ENCODE data around the gene MBD2. TPM values are rescaled to one million over a fixed set of nuclear protein-coding genes. Genes with fewer than 3 reads are reported as not detected.

Gene MBD2
- total RNA-seq, 1 experiment from 2014 or later = 14.4 TPM

GRCh38 chr18:54102123-54102522 is 122.3 kb downstream of the MBD2 start:
- no peak for DNase-seq (ENCODE audit: low spot score)

Small RNAs within 50 kb of the gene (small RNA-seq; reads per million reads assigned to genes)
- gene SNORA37 = 3.4 reads per million, percentile 77 among the genes with 10 or more reads in this experiment

Other genes starting within 250 kb of the MBD2 start
- gene POLI, start 44.8 kb upstream of the MBD2 start, total RNA-seq (2014; rRNA removed; shearing (Covaris generic)) = 5.0 TPM in 2 replicates
- not detected in 2 replicates for gene STARD6, start 133.2 kb upstream of the MBD2 start, total RNA-seq (2014; rRNA removed; shearing (Covaris generic))
- gene C18orf54, start 133.2 kb upstream of the MBD2 start, total RNA-seq (2014; rRNA removed; shearing (Covaris generic)) = 0.50 and 1.0 TPM in 2 replicates

Measured in HT-29 (cell line).